Activated T-helper 1 cell treated with anti-CD3 and anti-CD28 coated beads, Interleukin-12 subunit alpha, Interleukin-12 subunit beta, Interleukin-2, Interleukin-4 antibody, amounts not matched to agents 30 ng/mL and 10 ng/mL and 1 ng/mL, durations not matched to agents 14 hours and 24 hours and 36 hours (primary cell): Measurements from ENCODE around the gene PUM2. TPM values are rescaled to one million over a fixed set of nuclear protein-coding genes. Genes with fewer than 3 reads are reported as not detected.

Source experiments
- DNase-seq: peaks from one replicate; pipeline ENCODE4 v3.0.0; 2021; ENCODE audit warnings: low spot score
- H3K27ac Mint-ChIP-seq: one replicate; pipeline ENCODE4 v1.8.0; 2021; ENCODE audit warnings: mild to moderate bottlenecking, mixed read lengths
- H3K27me3 Mint-ChIP-seq: one replicate; pipeline ENCODE4 v1.8.0; 2022; ENCODE audit warnings: mild to moderate bottlenecking, moderate library complexity, mixed read lengths; ENCODE audit not compliant: insufficient read depth
- H3K36me3 Mint-ChIP-seq: one replicate; pipeline ENCODE4 v1.8.0; 2021; ENCODE audit warnings: low read depth, mixed read lengths
- H3K4me1 Mint-ChIP-seq: one replicate; pipeline ENCODE4 v1.8.0; 2021; ENCODE audit warnings: low read depth, mixed read lengths
- H3K4me3 Mint-ChIP-seq: one replicate; pipeline ENCODE4 v1.8.0; 2021; ENCODE audit warnings: mild to moderate bottlenecking, moderate library complexity, mixed read lengths
- H3K9me3 Mint-ChIP-seq: one replicate; pipeline ENCODE4 v1.8.0; 2021; ENCODE audit warnings: mixed read lengths
- intact Hi-C: fragments of 100-400 bp; cut with micrococcal nuclease; formaldehyde crosslinking; loops from one replicate; pipeline ENCODE4 v1.15.1; 2024
- total RNA-seq: library from RNA; stranded (reverse); gene quantifications from 2 replicates; pipeline ENCODE4 v1.2.3, GENCODE V29; 2022

PUM2 gene
- total RNA-seq, 1 donor from 2014 or later: 125 TPM

- peaks cover 55% of the 10 kb centered on the region for H3K36me3 Mint-ChIP-seq
- peaks cover 74% of the 10 kb centered on the region for H3K4me1 Mint-ChIP-seq
- H3K9me3 Mint-ChIP-seq: no peaks in the 10 kb centered on the region
- intact Hi-C loops: no loop called here
- no peak overlapping the region for H3K4me3 Mint-ChIP-seq
- H3K27me3 Mint-ChIP-seq: no peaks in the 10 kb centered on the region
- no peak for DNase-seq
- peak overlapping the region; percentile 36 for H3K27ac Mint-ChIP-seq
These were observed 27.9 kb downstream of the PUM2 start for GRCh38 chr2:20322527-20323300.

GRCh38 chr2:20317690-20318089 lies 33.0 kb downstream of the PUM2 start:
- intact Hi-C loops: no loop called here
- no peaks in the 10 kb centered on the region for H3K9me3 Mint-ChIP-seq
- no peaks in the 10 kb centered on the region for H3K27me3 Mint-ChIP-seq
- H3K4me1 Mint-ChIP-seq: peaks cover 49% of the 10 kb centered on the region
- no peak overlapping the region for H3K4me3 Mint-ChIP-seq
- H3K36me3 Mint-ChIP-seq: peaks cover 51% of the 10 kb centered on the region
- DNase-seq: no peak
- H3K27ac Mint-ChIP-seq: no peak overlapping the region

- intact Hi-C loops: no loop called here
- Mint-ChIP-seq H3K27ac (no peak overlapping the region), H3K9me3 (no peaks in the 10 kb centered on the region), H3K27me3 (no peaks in the 10 kb centered on the region), H3K4me3 (no peak overlapping the region), H3K36me3 (peaks cover 51% of the 10 kb centered on the region), H3K4me1 (peaks cover 49% of the 10 kb centered on the region)
- DNase-seq: no peak
These were observed 33.4 kb downstream of the PUM2 start for GRCh38 chr2:20317197-20317596.

- Mint-ChIP-seq H3K9me3 (no peaks in the 10 kb centered on the region), H3K4me3 (no peak overlapping the region), H3K4me1 (peaks cover 31% of the 10 kb centered on the region), H3K36me3 (peaks cover 41% of the 10 kb centered on the region), H3K27ac (peak overlapping the region; percentile 44), H3K27me3 (no peaks in the 10 kb centered on the region)
- DNase-seq: no peak
- intact Hi-C loops: loop anchor here (5.0 kb wide), 1 partner anchor 32 kb away; no protein-coding TSS in a partner anchor
These were observed 35.8 kb downstream of the PUM2 start for GRCh38 chr2:20314562-20315501.

- Mint-ChIP-seq H3K4me3 (no peak overlapping the region), H3K27ac (no peak overlapping the region), H3K4me1 (peaks cover 24% of the 10 kb centered on the region), H3K27me3 (no peaks in the 10 kb centered on the region), H3K9me3 (no peaks in the 10 kb centered on the region), H3K36me3 (peaks cover 36% of the 10 kb centered on the region)
- DNase-seq: no peak
- intact Hi-C loops: loop anchor here (5.0 kb wide), 1 partner anchor 34 kb away; no protein-coding TSS in a partner anchor
These were observed 37.0 kb downstream of the PUM2 start for GRCh38 chr2:20313659-20314058.

GRCh38 chr2:20309001-20309400 lies 41.6 kb downstream of the PUM2 start:
- Mint-ChIP-seq H3K9me3 (no peaks in the 10 kb centered on the region), H3K27ac (no peak overlapping the region), H3K4me3 (no peak overlapping the region), H3K36me3 (peaks cover 28% of the 10 kb centered on the region), H3K4me1 (peaks cover 18% of the 10 kb centered on the region), H3K27me3 (no peaks in the 10 kb centered on the region)
- DNase-seq: no peak
- intact Hi-C loops: no loop called here

- intact Hi-C loops: no loop called here
- no peak for DNase-seq
- H3K27ac Mint-ChIP-seq: no peak overlapping the region
- peaks cover 11% of the 10 kb centered on the region for H3K4me1 Mint-ChIP-seq
- H3K27me3 Mint-ChIP-seq: no peaks in the 10 kb centered on the region
- H3K36me3 Mint-ChIP-seq: peaks cover 30% of the 10 kb centered on the region
- H3K9me3 Mint-ChIP-seq: no peaks in the 10 kb centered on the region
- no peak overlapping the region for H3K4me3 Mint-ChIP-seq
These were observed 43.3 kb downstream of the PUM2 start for GRCh38 chr2:20307311-20307710.

GRCh38 chr2:20304411-20304810 lies 46.2 kb downstream of the PUM2 start:
- no peak for DNase-seq
- intact Hi-C loops: no loop called here
- Mint-ChIP-seq H3K4me1 (peaks cover 11% of the 10 kb centered on the region), H3K27me3 (no peaks in the 10 kb centered on the region), H3K9me3 (no peaks in the 10 kb centered on the region), H3K27ac (no peak overlapping the region), H3K4me3 (no peak overlapping the region), H3K36me3 (peaks cover 36% of the 10 kb centered on the region)

GRCh38 chr2:20303966-20304365 lies 46.7 kb downstream of the PUM2 start:
- no peak for DNase-seq
- Mint-ChIP-seq H3K27me3 (no peaks in the 10 kb centered on the region), H3K27ac (no peak overlapping the region), H3K36me3 (peaks cover 37% of the 10 kb centered on the region), H3K4me1 (peaks cover 13% of the 10 kb centered on the region), H3K4me3 (no peak overlapping the region), H3K9me3 (no peaks in the 10 kb centered on the region)
- intact Hi-C loops: no loop called here

GRCh38 chr2:20302019-20302418 lies 48.6 kb downstream of the PUM2 start:
- no peak overlapping the region for H3K4me3 Mint-ChIP-seq
- H3K27ac Mint-ChIP-seq: no peak overlapping the region
- DNase-seq: no peak
- intact Hi-C loops: no loop called here
- no peaks in the 10 kb centered on the region for H3K27me3 Mint-ChIP-seq
- H3K4me1 Mint-ChIP-seq: peaks cover 16% of the 10 kb centered on the region
- no peaks in the 10 kb centered on the region for H3K9me3 Mint-ChIP-seq
- H3K36me3 Mint-ChIP-seq: peaks cover 40% of the 10 kb centered on the region

- H3K4me3 Mint-ChIP-seq: no peak overlapping the region
- H3K4me1 Mint-ChIP-seq: peaks cover 22% of the 10 kb centered on the region
- H3K36me3 Mint-ChIP-seq: peaks cover 43% of the 10 kb centered on the region
- no peaks in the 10 kb centered on the region for H3K9me3 Mint-ChIP-seq
- intact Hi-C loops: no loop called here
- H3K27ac Mint-ChIP-seq: no peak overlapping the region
- H3K27me3 Mint-ChIP-seq: no peaks in the 10 kb centered on the region
- no peak for DNase-seq
These were observed 50.0 kb downstream of the PUM2 start for GRCh38 chr2:20300656-20301055.

GRCh38 chr2:20299113-20299512 lies 51.5 kb downstream of the PUM2 start:
- intact Hi-C loops: no loop called here
- H3K27me3 Mint-ChIP-seq: no peaks in the 10 kb centered on the region
- peaks cover 45% of the 10 kb centered on the region for H3K36me3 Mint-ChIP-seq
- H3K4me1 Mint-ChIP-seq: peaks cover 22% of the 10 kb centered on the region
- DNase-seq: no peak
- H3K4me3 Mint-ChIP-seq: no peak overlapping the region
- no peaks in the 10 kb centered on the region for H3K9me3 Mint-ChIP-seq
- H3K27ac Mint-ChIP-seq: peak overlapping the region; percentile 52

GRCh38 chr2:20294231-20294630 lies 56.4 kb downstream of the PUM2 start:
- DNase-seq: no peak
- Mint-ChIP-seq H3K27me3 (no peaks in the 10 kb centered on the region), H3K4me1 (peaks cover 21% of the 10 kb centered on the region), H3K9me3 (no peaks in the 10 kb centered on the region), H3K36me3 (peaks cover 29% of the 10 kb centered on the region), H3K27ac (no peak overlapping the region), H3K4me3 (no peak overlapping the region)
- intact Hi-C loops: no loop called here
